Right lobe of liver (tissue), 6 donors: ENCODE data around the gene HCN2. TPM values are rescaled to one million over a fixed set of nuclear protein-coding genes. Genes with fewer than 3 reads are reported as not detected.

Source experiments
- ATAC-seq, 4 donors: fragments of 200-7000 bp; cut with Tn5 transposase; one replicate each; pipeline ENCODE4 v1.9.1; 2020; ENCODE audit warnings: mild to moderate bottlenecking in 4 of 4, moderate library complexity in 4 of 4
- DNase-seq, 3 donors: peaks; one replicate each; pipeline ENCODE4 v3.0.0-alpha.2; 2020
- H3K27ac ChIP-seq, 3 donors: fragments of 200-600 bp; one replicate each; pipeline ENCODE4 v1.8.0; 2022
- H3K27me3 ChIP-seq, 2 donors: fragments of 200-600 bp; one replicate each; pipeline ENCODE4 v1.8.0; 2022
- H3K36me3 ChIP-seq, 4 donors: fragments of 200-600 bp; sonication (generic) in 1 of 4; one replicate each; pipeline versions ENCODE4 v1.5.1 to v1.8.0; 2017 to 2022; ENCODE audit warnings: control low read depth in 1 of 4
- H3K4me1 ChIP-seq, 4 donors: fragments of 200-600 bp; sonication (generic) in 1 of 4; one replicate each; pipeline versions ENCODE4 v1.5.1 to v1.8.0; 2017 to 2022; ENCODE audit warnings: control low read depth in 1 of 4
- H3K4me3 ChIP-seq, 3 donors: fragments of 200-600 bp; one replicate each; pipeline ENCODE4 v1.8.0; 2022
- H3K9me3 ChIP-seq, 4 donors: fragments of 200-600 bp; sonication (generic) in 1 of 4; one replicate each; pipeline versions ENCODE4 v1.5.1 to v1.8.0; 2017 to 2022; ENCODE audit warnings: control low read depth in 1 of 4
- POLR2A ChIP-seq: fragments of 450-650 bp; IDR thresholded peaks from one replicate; pipeline ENCODE4 v1.6.1; 2017; ENCODE audit warnings: antibody characterized with exemption, mild to moderate bottlenecking
- WGBS: methylation state at CpG from one replicate; pipeline ENCODE4 v1.1.6; 2018; ENCODE audit warnings: low coverage, low lambda C conversion rate; ENCODE audit not compliant: insufficient coverage; ENCODE audit errors: missing lambda C conversion rate; 5-methylcytosine and 5-hydroxymethylcytosine counted together
- intact Hi-C, 2 donors: fragments of 100-400 bp; cut with DNase I; formaldehyde crosslinking; loops; one replicate each; pipeline versions ENCODE4 v1.11.2 to v1.14.1; 2022
- total RNA-seq, 6 experiments: library from RNA; depleted of rRNA in 2 of 6; stranded (reverse); fragments of >200 nt in 2 of 6; fragmentation: NEBNext Ultra II Directional in 3 of 6; extraction: Animal tissue kit (Norgen Biotek cat#: 25700) in 3 of 6; gene quantifications; one replicate each; pipeline versions ENCODE4 v1.1.0 to v1.2.4, GENCODE V29; 2016 to 2023
- TF ChIP-seq, protein P1 (sequence below), 4 donors: fragments of 200-600 bp in 3 of 4; fragments of 450-650 bp in 1 of 4; IDR thresholded peaks; one replicate each; pipeline versions ENCODE4 v1.5.1 to v1.8.0; 2016 to 2022; ENCODE audit warnings: antibody characterized with exemption in 4 of 4, mild to moderate bottlenecking in 2 of 4
- donor health status: DM: no; HTN: yes; CAD: no.
- donor health status: DM: no; HTN: no; CAD: no.
- donor health status: DM: no; HTN: no; CAD: no.
- donor health status: DM: no; HTN: yes; CAD: no.
- donor health status: DM: no; HTN: yes; CAD: no.

Gene HCN2
- total RNA-seq, 6 experiments from 2014 or later: 0.05 to 0.27 (median 0.09) TPM; not detected in 1

DNA sequence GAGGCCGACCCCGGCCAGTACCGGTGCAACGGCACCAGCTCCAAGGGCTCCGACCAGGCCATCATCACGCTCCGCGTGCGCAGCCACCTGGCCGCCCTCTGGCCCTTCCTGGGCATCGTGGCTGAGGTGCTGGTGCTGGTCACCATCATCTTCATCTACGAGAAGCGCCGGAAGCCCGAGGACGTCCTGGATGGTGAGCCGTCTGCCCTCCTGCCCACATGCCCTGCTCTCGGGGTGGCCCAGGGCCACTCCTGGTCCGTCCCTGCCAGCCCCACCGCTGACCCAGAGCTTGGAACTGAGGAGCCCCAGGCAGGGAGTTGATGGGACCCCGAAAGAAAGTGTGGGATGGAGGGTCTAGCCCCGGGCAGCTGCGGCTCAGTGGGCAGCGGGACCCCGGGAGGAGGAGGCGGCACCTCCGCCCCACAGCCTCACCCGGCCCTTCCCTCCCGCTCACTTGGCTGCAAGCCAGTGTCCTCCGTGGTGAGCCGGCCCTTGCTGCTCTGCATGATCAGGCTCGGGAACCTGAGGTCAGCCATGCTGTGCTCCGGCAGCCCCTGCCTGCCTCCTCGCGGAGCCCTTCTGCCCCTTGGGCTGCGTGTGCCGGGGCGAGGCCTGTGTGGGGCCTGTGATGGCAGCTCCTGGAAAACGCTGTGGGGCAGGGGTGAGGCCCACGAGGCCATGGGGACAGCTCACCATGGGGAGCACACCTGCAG is 8.1 kb upstream of the HCN2 start:
- TF ChIP-seq POLR2A: no peak
- TF ChIP-seq, protein P1, sequence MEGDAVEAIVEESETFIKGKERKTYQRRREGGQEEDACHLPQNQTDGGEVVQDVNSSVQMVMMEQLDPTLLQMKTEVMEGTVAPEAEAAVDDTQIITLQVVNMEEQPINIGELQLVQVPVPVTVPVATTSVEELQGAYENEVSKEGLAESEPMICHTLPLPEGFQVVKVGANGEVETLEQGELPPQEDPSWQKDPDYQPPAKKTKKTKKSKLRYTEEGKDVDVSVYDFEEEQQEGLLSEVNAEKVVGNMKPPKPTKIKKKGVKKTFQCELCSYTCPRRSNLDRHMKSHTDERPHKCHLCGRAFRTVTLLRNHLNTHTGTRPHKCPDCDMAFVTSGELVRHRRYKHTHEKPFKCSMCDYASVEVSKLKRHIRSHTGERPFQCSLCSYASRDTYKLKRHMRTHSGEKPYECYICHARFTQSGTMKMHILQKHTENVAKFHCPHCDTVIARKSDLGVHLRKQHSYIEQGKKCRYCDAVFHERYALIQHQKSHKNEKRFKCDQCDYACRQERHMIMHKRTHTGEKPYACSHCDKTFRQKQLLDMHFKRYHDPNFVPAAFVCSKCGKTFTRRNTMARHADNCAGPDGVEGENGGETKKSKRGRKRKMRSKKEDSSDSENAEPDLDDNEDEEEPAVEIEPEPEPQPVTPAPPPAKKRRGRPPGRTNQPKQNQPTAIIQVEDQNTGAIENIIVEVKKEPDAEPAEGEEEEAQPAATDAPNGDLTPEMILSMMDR (IDR thresholded peaks at IDR 0.05): no peak
- DNase-seq (peak in 1 of 3 donors; percentile 53), ATAC-seq (no peak)
- 72% methylated on average over 9 of the region's 40 CpGs for WGBS
- Histone ChIP-seq H3K36me3 (peaks cover 0 to 27% (median 10%) of the 10 kb centered on the region in 4 donors), H3K9me3 (no peaks in the 10 kb centered on the region), H3K4me1 (no peaks in the 10 kb centered on the region), H3K4me3 (no peak overlapping the region), H3K27me3 (no peaks in the 10 kb centered on the region), H3K27ac (no peak overlapping the region)
- intact Hi-C loops: no loop called here

DNA sequence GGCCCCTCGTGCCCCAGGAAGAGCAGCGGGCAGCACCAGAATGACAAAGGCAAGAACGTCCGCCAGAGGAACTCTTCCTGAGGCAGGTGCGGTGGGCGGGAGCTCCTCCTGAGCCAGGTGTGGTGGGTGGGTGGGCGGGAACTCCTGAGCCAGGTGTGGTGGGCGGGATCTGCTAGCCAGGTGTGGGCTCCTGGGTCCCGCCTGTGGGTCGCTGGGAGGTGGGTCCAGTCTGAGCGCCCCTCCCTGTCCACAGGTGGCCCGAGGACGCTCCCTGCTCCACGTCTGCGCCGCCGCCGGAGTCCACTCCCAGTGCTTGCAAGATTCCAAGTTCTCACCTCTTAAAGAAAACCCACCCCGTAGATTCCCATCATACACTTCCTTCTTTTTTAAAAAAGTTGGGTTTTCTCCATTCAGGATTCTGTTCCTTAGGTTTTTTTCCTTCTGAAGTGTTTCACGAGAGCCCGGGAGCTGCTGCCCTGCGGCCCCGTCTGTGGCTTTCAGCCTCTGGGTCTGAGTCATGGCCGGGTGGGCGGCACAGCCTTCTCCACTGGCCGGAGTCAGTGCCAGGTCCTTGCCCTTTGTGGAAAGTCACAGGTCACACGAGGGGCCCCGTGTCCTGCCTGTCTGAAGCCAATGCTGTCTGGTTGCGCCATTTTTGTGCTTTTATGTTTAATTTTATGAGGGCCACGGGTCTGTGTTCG is 7.0 kb upstream of the HCN2 start:
- 40% methylated on average over 13 of the region's 31 CpGs for WGBS
- Histone ChIP-seq H3K27ac (no peak overlapping the region), H3K4me1 (no peaks in the 10 kb centered on the region), H3K36me3 (peaks cover 0 to 27% (median 10%) of the 10 kb centered on the region in 4 donors), H3K27me3 (no peaks in the 10 kb centered on the region), H3K9me3 (no peaks in the 10 kb centered on the region), H3K4me3 (no peak overlapping the region)
- intact Hi-C loops: no loop called here
- peak in 2 of 3 donors; percentile 45 to 47 for DNase-seq
- no peak for TF ChIP-seq POLR2A
- TF ChIP-seq, protein P1 (IDR thresholded peaks at IDR 0.05): no peak
- ATAC-seq: peak in 2 of 4 donors; percentile 5 to 33

DNA sequence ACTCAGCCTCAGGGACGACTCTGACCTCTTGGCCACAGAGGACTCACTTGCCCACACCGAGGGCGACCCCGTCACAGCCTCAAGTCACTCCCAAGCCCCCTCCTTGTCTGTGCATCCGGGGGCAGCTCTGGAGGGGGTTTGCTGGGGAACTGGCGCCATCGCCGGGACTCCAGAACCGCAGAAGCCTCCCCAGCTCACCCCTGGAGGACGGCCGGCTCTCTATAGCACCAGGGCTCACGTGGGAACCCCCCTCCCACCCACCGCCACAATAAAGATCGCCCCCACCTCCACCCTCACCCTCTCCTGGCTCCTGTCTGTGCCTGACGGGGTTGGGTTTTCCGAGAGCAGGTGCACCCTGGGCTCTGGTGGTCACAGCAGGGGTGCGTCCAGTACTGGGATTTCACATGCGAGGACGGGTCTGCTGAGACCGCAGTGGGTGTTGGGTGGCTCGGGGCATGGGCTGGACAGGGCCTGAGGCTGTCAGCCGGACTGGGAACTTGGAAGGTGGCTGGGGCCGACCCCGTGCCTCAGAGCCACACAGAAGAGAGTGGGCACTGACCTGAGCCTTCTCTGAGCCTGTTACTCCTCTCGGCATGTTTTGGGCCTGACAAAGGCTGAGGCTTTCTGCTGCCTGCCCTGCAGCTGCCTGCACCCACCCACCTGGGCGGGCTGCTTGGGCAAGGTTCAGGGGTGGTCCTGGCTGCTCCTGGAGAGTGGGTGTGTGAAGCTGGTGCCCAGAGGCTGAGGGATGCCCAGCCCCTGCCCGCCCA is 6.3 kb upstream of the HCN2 start:
- Histone ChIP-seq H3K4me1 (no peaks in the 10 kb centered on the region), H3K27me3 (peaks cover 0 to 3% of the 10 kb centered on the region in 2 donors), H3K4me3 (no peak overlapping the region), H3K27ac (no peak overlapping the region), H3K9me3 (no peaks in the 10 kb centered on the region), H3K36me3 (peaks cover 0 to 27% (median 10%) of the 10 kb centered on the region in 4 donors)
- WGBS: 60% methylated on average over 4 of the region's 27 CpGs
- TF ChIP-seq POLR2A: no peak
- TF ChIP-seq, protein P1 (IDR thresholded peaks at IDR 0.05): no peak
- intact Hi-C loops: no loop called here
- no peak for DNase-seq
- ATAC-seq: no peak

DNA sequence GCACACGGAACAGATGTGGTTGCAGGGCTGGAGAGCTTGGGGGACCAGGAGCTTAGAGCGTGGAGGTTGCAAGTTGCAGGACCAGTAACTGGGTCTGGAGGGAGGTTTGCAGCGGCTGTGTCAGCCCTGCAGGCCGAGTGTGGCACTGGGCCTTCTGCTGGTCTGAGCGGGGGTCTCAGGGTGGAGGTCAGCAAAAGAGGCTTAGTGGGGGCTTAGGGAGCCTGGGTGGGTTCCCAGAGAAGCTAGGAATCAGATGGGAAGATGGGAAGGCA is 5.8 kb upstream of the HCN2 start:
- Histone ChIP-seq H3K4me1 (no peaks in the 10 kb centered on the region), H3K27me3 (peaks cover 0 to 8% of the 10 kb centered on the region in 2 donors), H3K9me3 (no peaks in the 10 kb centered on the region), H3K36me3 (peaks cover 0 to 27% (median 10%) of the 10 kb centered on the region in 4 donors), H3K4me3 (no peak overlapping the region), H3K27ac (no peak overlapping the region)
- 73% methylated on average over 4 of the region's 5 CpGs for WGBS
- intact Hi-C loops: no loop called here
- no peak for DNase-seq
- ATAC-seq: peak in 1 of 4 donors; percentile 4
- TF ChIP-seq, protein P1 (IDR thresholded peaks at IDR 0.05): no peak
- TF ChIP-seq POLR2A: no peak
